ENCODE data around the gene SFT2D3.

The SFT2D3 gene

GRCh38 chr2:127681288-127681804 lies 20.0 kb upstream of the SFT2D3 start:
- no peak for DNase-seq (ENCODE audit: low spot score)

DNA sequence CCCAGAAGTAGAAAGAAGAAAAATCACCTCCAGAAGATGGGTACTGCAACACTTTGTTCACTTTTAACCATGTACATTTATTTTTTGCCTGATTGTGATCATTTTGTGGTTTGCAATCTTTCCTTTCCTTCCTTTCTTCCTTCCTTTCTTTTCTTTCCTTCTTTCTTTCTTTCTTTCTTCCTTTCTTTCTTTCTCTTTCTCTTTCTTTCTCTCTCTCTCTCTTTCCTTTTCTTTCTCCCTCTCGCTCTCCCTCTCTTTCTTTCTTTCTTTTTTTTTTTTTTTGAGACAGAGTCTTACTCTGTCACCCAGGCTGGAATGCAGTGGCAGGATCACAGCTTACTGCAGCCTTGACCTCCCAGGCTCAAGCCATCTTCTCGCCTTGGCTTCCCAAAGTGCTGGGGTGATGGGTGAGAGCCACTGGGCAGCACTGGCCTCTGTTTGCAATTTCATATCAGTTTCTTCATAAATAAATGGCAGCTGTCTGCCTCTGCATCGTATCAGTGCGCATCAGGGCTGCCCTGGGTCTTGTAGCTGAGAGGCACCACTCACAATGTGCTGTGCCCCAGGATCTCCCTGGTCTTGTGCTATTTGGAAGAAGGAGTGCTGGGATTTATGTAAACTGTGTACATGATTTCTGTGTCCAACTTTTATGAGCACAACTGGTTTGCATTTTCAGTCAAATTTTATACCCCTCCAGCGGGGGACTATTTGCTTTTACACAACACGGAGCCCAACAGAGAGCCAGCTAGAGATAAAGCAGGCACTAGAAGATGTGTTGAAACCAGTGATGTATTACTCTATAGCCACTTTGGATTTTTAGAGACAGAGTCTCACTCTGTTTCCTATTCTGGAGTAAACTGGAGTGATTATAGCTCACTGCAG lies 19.1 kb upstream of the SFT2D3 start:
- DNase-seq (ENCODE audit: low spot score): no peak

GRCh38 chr2:127683056-127683455 lies 18.2 kb upstream of the SFT2D3 start:
- DNase-seq (ENCODE audit: low spot score): no peak

GRCh38 chr2:127683757-127684156 lies 17.5 kb upstream of the SFT2D3 start:
- no peak for DNase-seq (ENCODE audit: low spot score)

- no peak for DNase-seq (ENCODE audit: low spot score)
Measured at GRCh38 chr2:127685410-127686080, 15.8 kb upstream of the SFT2D3 start.

GRCh38 chr2:127688405-127688804 lies 12.9 kb upstream of the SFT2D3 start:
- no peak for DNase-seq (ENCODE audit: low spot score)

DNA sequence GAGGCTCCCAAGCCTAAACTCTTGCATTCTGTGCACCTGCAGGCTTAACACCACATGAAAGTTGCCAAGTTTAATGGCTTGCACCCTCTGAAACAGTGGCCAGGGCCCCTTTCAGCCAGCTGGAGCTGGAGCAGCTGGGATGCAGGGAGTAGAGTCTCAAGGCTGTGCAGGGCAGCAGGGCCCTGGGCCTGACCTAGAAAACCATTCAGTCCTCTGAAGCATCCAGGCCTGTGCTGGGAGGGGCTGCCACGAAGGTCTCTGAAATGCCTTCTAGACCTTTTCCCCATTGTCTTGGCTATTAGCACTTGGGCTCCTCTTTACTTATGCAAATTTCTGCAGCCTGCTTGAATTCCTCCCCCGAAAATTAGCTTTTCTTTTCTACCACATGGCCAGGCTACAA lies 10.6 kb upstream of the SFT2D3 start:
- DNase-seq (ENCODE audit: low spot score): no peak

- no peak for DNase-seq (ENCODE audit: low spot score)
Measured at GRCh38 chr2:127694986-127695385, 6.3 kb upstream of the SFT2D3 start.

DNA sequence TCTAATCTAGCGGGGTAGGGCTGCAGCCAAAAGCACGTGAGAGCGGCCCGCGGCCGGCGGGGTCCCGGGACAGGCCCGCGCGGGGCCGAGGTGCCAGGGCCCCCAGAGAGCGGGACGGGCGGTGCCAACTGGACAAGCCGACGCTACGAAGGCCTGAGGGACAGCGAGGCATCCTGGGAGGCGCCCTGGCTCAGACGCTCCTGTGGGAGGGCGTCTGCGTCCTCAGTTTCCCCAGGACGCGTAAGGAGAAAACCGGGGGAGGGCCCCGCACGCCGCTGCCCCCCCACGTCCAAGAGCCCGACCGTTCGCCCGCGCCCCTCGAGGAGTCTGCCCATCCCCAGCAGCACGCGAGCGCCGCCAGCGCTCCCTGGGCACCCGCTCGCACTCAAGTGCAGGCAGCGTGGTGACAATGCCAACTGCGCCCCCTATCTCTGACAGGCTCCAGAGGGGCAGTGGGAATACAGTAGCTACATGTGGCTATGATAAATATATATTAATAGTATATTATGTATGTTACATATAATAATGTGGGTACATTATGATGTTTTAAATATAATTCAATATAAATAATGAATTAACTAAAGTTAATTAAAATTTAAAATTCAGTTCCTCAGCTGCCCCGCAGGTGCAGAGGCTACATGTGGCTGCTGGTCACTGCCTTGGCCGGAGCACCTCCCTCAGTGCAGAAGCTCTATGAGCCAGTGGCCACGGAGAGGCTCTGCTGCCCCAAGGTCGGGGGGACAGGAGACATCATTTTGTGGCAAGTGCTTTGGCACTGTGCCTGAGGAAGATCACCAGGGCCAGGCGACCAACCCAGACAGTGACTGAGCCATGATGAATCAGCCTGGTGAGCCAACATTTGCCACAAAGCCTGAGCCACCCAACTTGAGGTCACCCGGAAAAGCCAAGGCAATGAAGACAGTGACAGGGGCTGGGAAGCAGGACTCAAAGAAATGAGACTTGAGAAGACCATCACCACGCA lies 5.5 kb upstream of the SFT2D3 start:
- DNase-seq (ENCODE audit: low spot score): peak; percentile 52

GRCh38 chr2:127697482-127698180 lies 3.7 kb upstream of the SFT2D3 start:
- no peak for DNase-seq (ENCODE audit: low spot score)

GRCh38 chr2:127698553-127699355 lies 2.5 kb upstream of the SFT2D3 start:
- DNase-seq (ENCODE audit: low spot score): no peak

GRCh38 chr2:127700527-127701192 lies 637 bp upstream of the SFT2D3 start:
- no peak for DNase-seq (ENCODE audit: low spot score)

DNA sequence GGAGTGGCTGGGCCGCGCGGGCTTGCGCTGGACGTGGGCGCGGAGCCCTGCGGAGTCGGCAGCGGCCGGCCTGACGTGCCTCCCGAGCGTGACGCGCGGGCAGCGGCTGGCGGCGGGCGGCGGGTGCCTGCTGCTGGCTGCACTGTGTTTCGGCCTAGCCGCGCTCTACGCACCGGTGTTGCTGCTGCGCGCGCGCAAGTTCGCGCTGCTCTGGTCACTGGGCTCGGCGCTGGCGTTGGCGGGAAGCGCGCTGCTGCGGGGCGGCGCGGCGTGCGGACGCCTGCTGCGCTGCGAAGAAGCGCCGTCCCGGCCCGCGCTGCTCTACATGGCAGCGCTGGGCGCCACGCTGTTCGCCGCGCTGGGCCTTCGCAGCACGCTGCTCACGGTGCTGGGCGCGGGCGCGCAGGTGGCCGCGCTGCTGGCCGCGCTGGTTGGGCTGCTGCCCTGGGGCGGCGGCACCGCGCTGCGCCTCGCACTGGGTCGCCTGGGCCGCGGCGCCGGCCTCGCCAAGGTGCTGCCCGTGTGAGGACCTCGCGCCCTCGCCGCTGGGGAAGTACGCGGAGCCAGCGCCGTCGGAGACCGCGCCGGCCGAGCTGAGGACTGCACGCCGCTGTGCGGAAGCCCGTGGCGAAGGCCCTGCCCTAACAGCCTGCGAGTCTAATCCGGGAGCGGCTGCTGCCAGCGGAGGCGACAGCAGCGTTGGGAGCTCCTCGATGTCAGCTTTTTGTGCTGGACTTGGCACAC lies 526 bp downstream of the SFT2D3 start:
- peak; percentile 71 for DNase-seq (ENCODE audit: low spot score)

DNA sequence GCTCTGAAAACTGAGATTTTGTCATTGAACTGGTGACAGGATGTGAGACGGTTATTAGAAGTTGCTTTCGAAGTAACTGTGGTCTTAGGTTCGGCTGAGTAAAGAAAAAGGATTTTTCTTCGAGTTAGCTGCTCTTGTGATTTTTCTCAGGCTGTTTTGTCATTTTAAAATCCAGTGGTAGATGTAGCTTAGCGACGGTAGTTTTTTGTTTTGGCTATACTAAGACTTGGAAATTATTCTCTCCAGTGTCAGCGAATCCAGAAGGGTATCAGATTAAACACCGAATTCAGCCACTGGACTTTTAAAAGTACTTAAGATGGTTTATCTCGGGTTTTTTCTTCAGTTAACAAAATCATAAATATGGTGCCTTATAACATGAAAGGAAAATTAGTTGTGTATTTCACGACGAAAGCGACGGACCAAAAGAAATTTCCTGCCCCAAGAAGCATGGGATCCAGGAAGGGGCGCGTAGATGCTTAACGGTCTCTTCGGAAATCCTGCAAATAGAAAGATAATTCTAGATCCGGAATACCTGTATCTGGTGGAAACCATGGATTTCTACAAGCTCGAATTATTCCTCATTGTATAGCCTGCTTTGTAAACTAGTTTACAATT lies 1.2 kb downstream of the SFT2D3 start:
- DNase-seq (ENCODE audit: low spot score): no peak

GRCh38 chr2:127703282-127703681 lies 2.0 kb downstream of the SFT2D3 start:
- no peak for DNase-seq (ENCODE audit: low spot score)

DNA sequence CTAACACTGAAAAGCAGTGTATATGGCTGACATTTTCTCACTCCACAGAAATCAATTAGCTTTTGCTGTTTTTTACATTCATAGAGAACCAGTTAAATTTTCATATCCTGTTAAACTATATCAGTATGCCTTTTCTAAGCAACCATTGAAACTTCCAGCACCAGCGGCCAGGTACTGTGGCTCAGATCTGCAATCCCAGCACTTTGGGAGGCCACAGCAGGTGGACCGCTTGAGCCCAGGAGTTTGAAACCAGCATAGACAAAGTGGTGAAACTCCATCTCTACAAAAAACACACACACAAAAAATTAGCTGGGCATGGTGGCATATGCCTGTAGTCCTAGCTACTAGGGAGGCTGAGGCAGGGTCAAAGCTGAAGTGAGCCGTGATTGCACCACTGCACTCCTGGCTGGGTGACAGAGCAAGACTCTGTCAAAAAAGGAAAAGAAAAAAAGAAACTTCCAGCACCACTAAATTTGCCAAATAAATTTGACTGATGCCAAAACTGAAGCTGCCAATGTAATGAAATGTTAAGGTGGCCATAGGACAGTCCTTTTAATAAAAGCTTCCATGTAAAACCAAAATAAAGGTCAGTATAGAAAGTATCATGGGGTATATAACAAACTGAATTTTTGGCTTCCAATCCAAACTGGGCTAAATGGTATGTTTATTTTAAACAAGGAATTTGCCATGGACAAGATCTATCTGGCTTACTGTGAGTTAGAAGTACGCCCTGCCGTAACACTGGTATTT lies 3.5 kb downstream of the SFT2D3 start:
- no peak for DNase-seq (ENCODE audit: low spot score)

GRCh38 chr2:127705391-127706065 lies 4.2 kb downstream of the SFT2D3 start:
- no peak for DNase-seq (ENCODE audit: low spot score)
